SK-N-MC (cell line): ENCODE results near the gene DHRS1.

Source experiments
- EZH2 ChIP-seq: fragments of 200-600 bp; sonication (generic); IDR thresholded peaks from one replicate; pipeline ENCODE4 v1.6.1; 2017; ENCODE audit warnings: antibody characterized with exemption
- POLR2AphosphoS5 ChIP-seq: IDR thresholded peaks from 2 replicates; pipeline ENCODE4 v1.6.1; 2012; ENCODE audit warnings: mild to moderate bottlenecking, low read depth, low read length, borderline replicate concordance

DNA sequence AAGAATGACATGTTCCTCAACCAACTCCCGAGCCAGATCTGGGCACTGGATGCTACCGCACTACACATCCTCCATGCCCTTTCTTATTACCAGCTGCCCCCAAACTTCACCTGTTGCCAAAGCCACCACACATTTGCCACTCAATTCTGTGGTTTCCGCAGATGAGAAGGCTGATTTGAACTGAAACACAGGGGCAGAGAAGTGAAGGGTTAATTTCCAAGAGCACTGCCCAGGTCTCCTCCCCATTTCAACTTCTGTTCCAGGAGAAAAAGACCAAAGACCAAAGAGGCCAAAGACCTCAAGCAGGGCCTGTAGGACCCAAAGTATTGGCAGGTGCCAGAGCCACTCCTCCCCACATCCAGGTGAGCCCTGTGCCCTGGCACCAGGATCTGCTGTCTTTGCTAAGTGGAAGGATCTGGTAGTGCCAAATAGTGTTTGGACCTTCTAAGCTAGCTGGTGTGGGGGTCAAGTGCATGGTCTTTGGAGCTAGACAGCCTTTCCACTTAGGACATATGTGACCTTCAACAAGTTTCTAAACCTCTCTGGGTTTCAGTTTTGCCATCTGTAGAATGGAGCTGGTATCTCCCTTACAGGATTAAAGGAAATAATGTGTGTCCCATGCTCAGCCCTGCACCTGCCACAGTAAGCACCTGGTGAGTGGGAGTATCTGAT is 8.0 kb downstream of the DHRS1 start:
- TF ChIP-seq EZH2: no peak
- no peak for TF ChIP-seq POLR2AphosphoS5
